Kidney epithelial cell (primary cell): ENCODE measurements around the gene C18orf32. TPM values are rescaled to one million over a fixed set of nuclear protein-coding genes. Genes with fewer than 3 reads are reported as not detected.
"Not testable (repeated sequence)": the region's sequence is repeated elsewhere in the genome, so short reads cannot be mapped to it uniquely, and the experiment has no call there.

Experiments
- DNase-seq: peaks from one replicate; pipeline ENCODE4 v3.0.0-alpha.2; 2010; ENCODE audit warnings: low read depth
- H3K27me3 ChIP-seq: 2 replicates; pipeline ENCODE4 v1.6.0; 2011; ENCODE audit warnings: low read length; ENCODE audit not compliant: control insufficient read depth, insufficient read depth
- H3K36me3 ChIP-seq: 2 replicates; pipeline ENCODE4 v1.5.1; 2011; ENCODE audit warnings: low read length; ENCODE audit not compliant: control insufficient read depth, insufficient read depth
- H3K4me3 ChIP-seq: 2 replicates; pipeline ENCODE4 v1.5.1; 2011; ENCODE audit warnings: low read depth, mild to moderate bottlenecking, control low read depth, low read length
- total RNA-seq: library from RNA; depleted of rRNA; stranded (reverse); fragments of >200 nt; gene quantifications from 2 replicates; pipeline ENCODE4 v1.2.3, GENCODE V29; 2015
- TF ChIP-seq, protein P1 (sequence below): IDR thresholded peaks from 2 replicates; pipeline ENCODE4 v1.5.1; 2011; ENCODE audit warnings: mild to moderate bottlenecking, moderate library complexity, low read length, control low read depth, inconsistent platforms; ENCODE audit not compliant: insufficient read depth, poor library complexity, severe bottlenecking

The C18orf32 gene
- total RNA-seq, 1 donor from 2014 or later, result 44.5 TPM

DNA sequence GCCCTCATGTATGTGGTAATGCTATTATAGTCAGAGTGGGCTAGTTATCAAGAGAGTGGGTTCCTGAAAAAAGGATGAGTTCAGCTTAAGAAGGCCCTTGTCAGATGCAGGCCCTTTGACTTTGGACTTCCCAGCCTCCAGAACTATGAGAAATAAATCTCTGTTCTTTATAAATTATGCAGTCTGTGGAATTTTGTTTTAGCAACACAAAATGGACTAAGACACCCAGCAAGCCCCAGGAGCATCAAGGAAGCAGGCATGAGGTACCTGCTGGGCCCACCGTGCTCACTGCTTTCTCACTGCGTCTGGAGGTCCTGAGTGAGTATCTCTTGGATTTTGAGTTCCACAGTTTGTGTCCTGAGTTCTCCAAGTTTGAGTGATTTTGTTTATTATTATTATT is 38.9 kb upstream of the C18orf32 start:
- no peaks in the 10 kb centered on the region for H3K27me3 ChIP-seq
- H3K36me3 ChIP-seq, result no peaks in the 10 kb centered on the region
- TF ChIP-seq, protein P1, sequence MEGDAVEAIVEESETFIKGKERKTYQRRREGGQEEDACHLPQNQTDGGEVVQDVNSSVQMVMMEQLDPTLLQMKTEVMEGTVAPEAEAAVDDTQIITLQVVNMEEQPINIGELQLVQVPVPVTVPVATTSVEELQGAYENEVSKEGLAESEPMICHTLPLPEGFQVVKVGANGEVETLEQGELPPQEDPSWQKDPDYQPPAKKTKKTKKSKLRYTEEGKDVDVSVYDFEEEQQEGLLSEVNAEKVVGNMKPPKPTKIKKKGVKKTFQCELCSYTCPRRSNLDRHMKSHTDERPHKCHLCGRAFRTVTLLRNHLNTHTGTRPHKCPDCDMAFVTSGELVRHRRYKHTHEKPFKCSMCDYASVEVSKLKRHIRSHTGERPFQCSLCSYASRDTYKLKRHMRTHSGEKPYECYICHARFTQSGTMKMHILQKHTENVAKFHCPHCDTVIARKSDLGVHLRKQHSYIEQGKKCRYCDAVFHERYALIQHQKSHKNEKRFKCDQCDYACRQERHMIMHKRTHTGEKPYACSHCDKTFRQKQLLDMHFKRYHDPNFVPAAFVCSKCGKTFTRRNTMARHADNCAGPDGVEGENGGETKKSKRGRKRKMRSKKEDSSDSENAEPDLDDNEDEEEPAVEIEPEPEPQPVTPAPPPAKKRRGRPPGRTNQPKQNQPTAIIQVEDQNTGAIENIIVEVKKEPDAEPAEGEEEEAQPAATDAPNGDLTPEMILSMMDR, result no peak
- no peak for DNase-seq
- H3K4me3 ChIP-seq, result no peak overlapping the region

DNA sequence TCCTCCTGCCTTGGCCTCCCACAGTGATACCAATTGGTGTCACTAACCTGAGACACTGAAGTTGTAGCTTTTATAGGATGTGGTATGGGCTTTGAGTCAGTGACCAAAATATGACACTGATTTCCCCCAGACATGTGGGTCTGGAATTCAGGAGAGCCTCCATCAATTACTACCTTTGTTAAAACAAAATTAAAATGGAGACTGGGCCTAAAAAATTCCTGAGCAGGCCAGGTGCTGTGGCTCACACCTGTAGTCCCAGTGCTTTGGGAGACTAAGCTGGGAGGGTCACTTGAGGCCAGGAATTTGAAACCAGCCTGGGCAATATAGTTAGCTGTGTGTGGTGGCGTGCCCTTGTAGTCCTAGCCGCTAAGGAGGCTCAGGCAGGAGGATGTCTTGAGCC is 37.9 kb upstream of the C18orf32 start:
- H3K36me3 ChIP-seq, result no peaks in the 10 kb centered on the region
- TF ChIP-seq, protein P1, result no peak

DNA sequence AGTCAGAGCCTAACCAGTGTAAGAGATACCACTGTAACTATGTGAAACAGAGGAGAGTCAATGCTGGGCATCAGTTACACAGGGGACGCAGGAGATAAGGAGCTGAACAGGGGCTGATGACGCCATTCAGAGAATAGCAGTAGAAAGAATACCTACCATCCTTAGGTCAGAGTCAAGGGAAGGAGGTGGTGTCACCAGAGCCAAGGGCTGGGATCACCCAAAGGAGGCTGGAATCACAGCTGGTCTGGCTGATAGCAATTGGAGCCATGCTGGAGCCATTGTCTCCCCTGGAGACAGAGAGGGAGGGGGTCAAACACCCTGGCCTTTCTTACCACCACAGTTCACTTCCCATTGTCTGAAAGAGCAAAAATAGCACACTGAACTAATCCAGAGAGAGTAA is 37.3 kb upstream of the C18orf32 start:
- no peak for DNase-seq
- Histone ChIP-seq H3K36me3 (no peaks in the 10 kb centered on the region), H3K27me3 (no peaks in the 10 kb centered on the region), H3K4me3 (no peak overlapping the region)
- TF ChIP-seq, protein P1, result no peak

More for the DNA sequence above, 37.9 kb upstream of the C18orf32 start:
- DNase-seq, result no peak
- H3K27me3 ChIP-seq, result no peaks in the 10 kb centered on the region
- H3K4me3 ChIP-seq, result no peak overlapping the region

DNA sequence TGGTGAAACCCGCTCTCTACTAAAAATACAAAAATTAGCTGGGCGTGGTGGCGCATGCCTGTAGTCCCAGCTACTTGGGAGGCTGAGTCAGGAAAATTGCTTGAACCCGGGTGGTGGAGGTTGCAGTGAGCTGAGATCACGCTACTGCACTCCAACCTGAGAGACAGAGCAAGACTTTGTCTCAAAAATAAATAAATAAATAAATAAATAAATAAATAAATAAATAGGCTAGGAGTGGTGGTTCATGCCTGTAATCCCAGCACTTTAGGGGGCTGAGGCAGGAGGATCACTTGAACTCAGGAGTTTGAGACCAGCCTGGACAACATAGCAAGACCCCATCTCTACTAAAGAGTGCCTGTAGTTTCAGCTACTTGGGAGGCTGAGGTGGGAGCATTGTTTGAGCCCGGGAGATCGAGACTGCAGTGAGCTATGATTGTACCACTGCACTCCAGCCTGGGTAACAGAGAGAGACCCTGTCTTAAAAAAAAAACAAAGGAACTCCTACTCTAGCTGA is 36.6 kb upstream of the C18orf32 start:
- H3K36me3 ChIP-seq, DNase-seq, H3K27me3 ChIP-seq, H3K4me3 ChIP-seq: not testable (repeated sequence)

DNA sequence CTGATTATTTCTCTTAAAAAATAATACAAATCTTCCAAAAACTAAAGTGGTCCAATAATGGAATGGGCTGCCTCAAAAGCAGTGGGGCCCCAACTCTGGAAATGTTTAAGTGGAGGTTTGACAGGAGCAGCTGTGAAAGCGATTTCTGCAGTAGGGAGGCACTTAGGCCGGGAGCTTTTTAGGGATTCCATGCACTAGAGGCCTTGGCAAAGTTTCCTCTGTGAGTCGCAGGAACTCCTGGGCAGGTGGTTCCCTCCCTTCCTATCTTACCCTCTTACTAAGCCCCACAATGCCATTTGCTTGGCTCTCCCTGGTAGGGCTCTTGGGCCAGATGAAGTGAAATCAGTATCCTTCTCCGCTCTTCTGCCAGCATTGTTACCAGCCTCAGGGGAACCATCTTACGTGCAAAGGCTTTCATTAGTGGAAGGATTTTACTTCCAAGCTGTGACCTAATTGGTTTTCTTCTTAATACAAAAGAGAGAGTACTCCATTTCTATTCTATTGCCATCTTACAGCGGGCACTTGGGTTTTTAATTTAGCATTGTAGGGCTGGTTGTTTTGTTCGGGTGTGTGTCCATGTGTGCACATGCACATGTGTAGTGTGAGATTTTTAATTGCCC is 34.3 kb upstream of the C18orf32 start:
- DNase-seq, result no peak
- Histone ChIP-seq H3K4me3 (no peak overlapping the region), H3K36me3 (no peaks in the 10 kb centered on the region), H3K27me3 (no peaks in the 10 kb centered on the region)
- TF ChIP-seq, protein P1, result no peak

DNA sequence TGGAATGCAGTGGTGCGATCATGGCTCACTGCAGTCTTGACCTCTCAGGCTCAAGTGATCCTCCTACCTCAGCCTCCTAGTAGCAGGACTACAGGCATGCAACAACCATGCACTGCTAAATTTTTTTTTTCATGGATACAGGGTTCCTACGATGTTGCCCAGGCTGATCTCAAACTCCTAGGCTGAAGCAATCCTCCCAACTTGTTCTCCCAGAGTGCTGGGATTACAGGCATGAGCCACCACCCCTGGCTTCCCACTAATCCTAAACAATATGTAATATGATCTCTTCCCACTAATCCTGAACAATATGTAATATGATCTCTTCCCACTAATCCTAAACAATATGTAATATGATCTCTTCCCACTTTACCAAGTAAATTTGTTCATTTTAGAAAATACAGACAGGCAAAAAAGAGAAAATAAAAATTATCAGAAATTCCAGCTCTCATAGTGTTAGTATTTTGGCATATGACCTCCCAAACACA is 33.7 kb upstream of the C18orf32 start:
- Histone ChIP-seq H3K36me3 (no peaks in the 10 kb centered on the region), H3K27me3 (no peaks in the 10 kb centered on the region), H3K4me3 (no peak overlapping the region)
- TF ChIP-seq, protein P1, result no peak
- no peak for DNase-seq
